BJ (cell line): ENCODE measurements around the gene SMARCC2. TPM values are rescaled to one million over a fixed set of nuclear protein-coding genes. Genes with fewer than 3 reads are reported as not detected.

Experiments used
- polyA plus RNA-seq: library from polyadenylated mRNA; depleted of rRNA; stranded (reverse); fragments of >200 nt; gene quantifications from 2 replicates; pipeline ENCODE4 v1.2.3, GENCODE V29; 2011; rRNA removed

Gene SMARCC2
- polyA plus RNA-seq, 1 experiment = 60.7 TPM

Other genes starting within 250 kb of the SMARCC2 start
- 1.2 and 1.8 TPM in 2 replicates for gene PMEL, start 223.4 kb downstream of the SMARCC2 start, polyA plus RNA-seq
- 56.6 and 75.2 TPM in 2 replicates for gene CDK2, start 222.7 kb downstream of the SMARCC2 start, polyA plus RNA-seq
- gene RAB5B, start 215.4 kb downstream of the SMARCC2 start, polyA plus RNA-seq = 117 and 130 TPM in 2 replicates
- 14.4 and 22.3 TPM in 2 replicates for gene SUOX, start 192.2 kb downstream of the SMARCC2 start, polyA plus RNA-seq
- gene IKZF4, start 168.4 kb downstream of the SMARCC2 start, polyA plus RNA-seq = 1.9 and 2.9 TPM in 2 replicates
- 635 and 868 TPM in 2 replicates for gene RPS26, start 147.6 kb downstream of the SMARCC2 start, polyA plus RNA-seq
- 4.7 and 6.0 TPM in 2 replicates for gene ERBB3, start 109.3 kb downstream of the SMARCC2 start, polyA plus RNA-seq
- 134 and 215 TPM in 2 replicates for gene PA2G4, start 84.9 kb downstream of the SMARCC2 start, polyA plus RNA-seq
- gene RPL41, start 72.8 kb downstream of the SMARCC2 start, polyA plus RNA-seq = 5,645 and 7,867 TPM in 2 replicates
- gene ZC3H10, start 71.2 kb downstream of the SMARCC2 start, polyA plus RNA-seq = 1.4 and 1.6 TPM in 2 replicates
- gene ESYT1, start 61.2 kb downstream of the SMARCC2 start, polyA plus RNA-seq = 180 and 264 TPM in 2 replicates
- 74.1 and 75.4 TPM in 2 replicates for gene MYL6B, start 36.9 kb downstream of the SMARCC2 start, polyA plus RNA-seq
- 5,667 and 6,879 TPM in 2 replicates for gene MYL6, start 31.1 kb downstream of the SMARCC2 start, polyA plus RNA-seq
- gene RNF41, start 32.4 kb upstream of the SMARCC2 start, polyA plus RNA-seq = 212 and 338 TPM in 2 replicates
- gene NABP2, start 34.9 kb upstream of the SMARCC2 start, polyA plus RNA-seq = 47.5 and 52.0 TPM in 2 replicates
- not detected in 2 replicates for gene SLC39A5, start 40.6 kb upstream of the SMARCC2 start, polyA plus RNA-seq
- gene ANKRD52, start 68.9 kb upstream of the SMARCC2 start, polyA plus RNA-seq = 21.0 and 26.8 TPM in 2 replicates
- 13.7 and 14.1 TPM in 2 replicates for gene COQ10A, start 77.5 kb upstream of the SMARCC2 start, polyA plus RNA-seq
- 117 and 150 TPM in 2 replicates for gene CS, start 110.8 kb upstream of the SMARCC2 start, polyA plus RNA-seq
- gene CNPY2, start 126.5 kb upstream of the SMARCC2 start, polyA plus RNA-seq = 179 and 239 TPM in 2 replicates
- gene PAN2, start 144.5 kb upstream of the SMARCC2 start, polyA plus RNA-seq = 27.2 and 32.3 TPM in 2 replicates
- 0.12 TPM in 1 of 2 replicates, not detected in the other for gene IL23A, start 149.4 kb upstream of the SMARCC2 start, polyA plus RNA-seq
- gene STAT2, start 170.6 kb upstream of the SMARCC2 start, polyA plus RNA-seq = 154 TPM in 2 replicates
- gene APOF, start 173.4 kb upstream of the SMARCC2 start, polyA plus RNA-seq = not detected in 2 replicates